Lower leg skin (tissue), 4 donors: ENCODE results near the gene RAPGEF3. TPM values are rescaled to one million over a fixed set of nuclear protein-coding genes. Genes with fewer than 3 reads are reported as not detected.

ENCODE experiments used
- DNase-seq, 2 donors: peaks; one replicate each; pipeline ENCODE4 v3.0.0-alpha.2; 2019; ENCODE audit warnings: low spot score in 2 of 2
- H3K4me3 ChIP-seq: fragments of 200-600 bp; sonication (generic); 2 replicates; pipeline ENCODE4 v1.5.1; 2017; ENCODE audit warnings: mild to moderate bottlenecking, low read depth; ENCODE audit not compliant: poor library complexity, severe bottlenecking
- POLR2A ChIP-seq, 2 donors: fragments of 450-650 bp; IDR thresholded peaks; one replicate each; pipeline ENCODE4 v1.6.1; 2016 to 2017; ENCODE audit warnings: antibody characterized with exemption in 2 of 2, mild to moderate bottlenecking in 1 of 2, moderate library complexity in 1 of 2
- WGBS, 2 donors: methylation state at CpG; one replicate each; pipeline ENCODE4 v1.1.5; 2018; 5-methylcytosine and 5-hydroxymethylcytosine counted together
- intact Hi-C: fragments of 100-400 bp; cut with DNase I; formaldehyde crosslinking; loops from one replicate; pipeline ENCODE4 v1.15.0; 2023; ENCODE audit warnings: low total_unique reads
- total RNA-seq, 4 donors: library from RNA; depleted of rRNA; stranded (reverse); fragments of >200 nt; gene quantifications; one replicate each; pipeline ENCODE4 v1.1.0, GENCODE V29; 2016
- TF ChIP-seq, protein P1 (sequence below), 3 donors: fragments of 450-650 bp; IDR thresholded peaks; one replicate each; pipeline ENCODE4 v1.5.1; 2016; ENCODE audit warnings: antibody characterized with exemption in 3 of 3, mild to moderate bottlenecking in 3 of 3, moderate library complexity in 2 of 3

RAPGEF3 gene
- total RNA-seq, 4 donors from 2014 or later, result 13.4 to 27.8 (median 18.9) TPM

- 88 to 89% methylated on average over 20 of the region's 20 CpGs for WGBS, 2 donors
- intact Hi-C loops, result loop anchor here (5.0 kb wide), 1 partner anchor 53 kb away; no protein-coding TSS in a partner anchor
- TF ChIP-seq, protein P1, sequence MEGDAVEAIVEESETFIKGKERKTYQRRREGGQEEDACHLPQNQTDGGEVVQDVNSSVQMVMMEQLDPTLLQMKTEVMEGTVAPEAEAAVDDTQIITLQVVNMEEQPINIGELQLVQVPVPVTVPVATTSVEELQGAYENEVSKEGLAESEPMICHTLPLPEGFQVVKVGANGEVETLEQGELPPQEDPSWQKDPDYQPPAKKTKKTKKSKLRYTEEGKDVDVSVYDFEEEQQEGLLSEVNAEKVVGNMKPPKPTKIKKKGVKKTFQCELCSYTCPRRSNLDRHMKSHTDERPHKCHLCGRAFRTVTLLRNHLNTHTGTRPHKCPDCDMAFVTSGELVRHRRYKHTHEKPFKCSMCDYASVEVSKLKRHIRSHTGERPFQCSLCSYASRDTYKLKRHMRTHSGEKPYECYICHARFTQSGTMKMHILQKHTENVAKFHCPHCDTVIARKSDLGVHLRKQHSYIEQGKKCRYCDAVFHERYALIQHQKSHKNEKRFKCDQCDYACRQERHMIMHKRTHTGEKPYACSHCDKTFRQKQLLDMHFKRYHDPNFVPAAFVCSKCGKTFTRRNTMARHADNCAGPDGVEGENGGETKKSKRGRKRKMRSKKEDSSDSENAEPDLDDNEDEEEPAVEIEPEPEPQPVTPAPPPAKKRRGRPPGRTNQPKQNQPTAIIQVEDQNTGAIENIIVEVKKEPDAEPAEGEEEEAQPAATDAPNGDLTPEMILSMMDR (IDR thresholded peaks at IDR 0.05), result no peak
- no peak for TF ChIP-seq POLR2A (IDR thresholded peaks at IDR 0.05)
- H3K4me3 ChIP-seq, result no peak overlapping the region
- no peak for DNase-seq
Measured at GRCh38 chr12:47783821-47784819, 25.4 kb upstream of the RAPGEF3 start.

DNA sequence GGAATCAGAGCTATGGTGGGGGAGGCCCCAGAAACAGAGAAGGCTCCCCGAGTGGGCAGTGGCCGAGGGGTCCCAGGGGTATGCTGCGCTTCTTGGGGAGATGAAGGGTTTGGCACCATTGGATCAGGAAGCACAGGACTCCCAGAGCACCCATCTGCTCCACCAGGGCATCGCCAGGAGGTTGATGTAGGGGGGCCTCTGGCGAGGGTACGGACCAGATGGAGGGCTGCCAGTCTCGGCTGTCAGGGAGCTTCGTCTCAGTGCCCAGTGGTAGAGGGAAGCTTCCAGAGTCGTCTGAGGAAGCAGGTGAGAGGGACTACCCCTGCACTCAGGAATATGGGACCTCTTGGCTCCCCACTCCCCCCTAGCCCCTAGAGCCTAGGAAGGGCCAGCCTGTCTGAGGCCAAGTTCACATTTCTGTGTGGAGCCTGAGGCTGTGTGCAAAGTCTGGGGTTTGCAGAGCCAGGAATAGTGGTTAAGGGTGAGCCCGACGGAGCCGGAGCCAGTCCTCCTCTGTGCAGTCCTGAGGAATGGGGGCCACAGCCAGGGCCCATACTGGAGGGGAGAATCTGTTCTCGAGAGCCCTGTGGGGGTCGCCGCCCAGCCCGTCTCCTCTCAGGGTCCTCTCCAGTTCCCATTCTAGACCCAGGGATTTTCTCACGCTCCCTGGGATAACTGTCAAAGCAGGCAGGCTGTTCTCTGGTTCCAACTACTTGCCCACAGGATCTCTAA lies 24.5 kb upstream of the RAPGEF3 start:
- DNase-seq, result no peak

DNA sequence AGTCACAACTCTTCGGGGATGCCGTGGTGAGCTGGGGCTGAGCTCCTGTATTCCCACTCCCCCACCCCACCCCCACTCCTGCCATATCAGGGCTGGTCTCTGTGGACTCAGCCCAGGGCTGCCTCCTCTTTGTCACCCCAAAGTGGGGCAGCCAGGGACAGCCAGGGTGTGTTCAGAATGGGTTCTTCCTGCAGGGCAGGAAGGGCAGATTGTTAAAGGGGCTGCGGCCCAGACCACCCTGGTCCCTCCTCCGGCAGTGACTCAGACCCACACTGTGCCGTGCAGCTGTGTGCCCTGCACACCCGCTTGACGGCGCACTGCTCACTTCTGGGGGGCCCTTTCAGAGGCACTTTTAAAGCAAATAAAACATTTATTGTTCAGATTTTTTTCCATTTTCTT lies 23.7 kb upstream of the RAPGEF3 start:
- 38 to 44% methylated on average over 8 of the region's 8 CpGs for WGBS, 2 donors
- TF ChIP-seq, protein P1 (IDR thresholded peaks at IDR 0.05), result no peak
- TF ChIP-seq POLR2A (IDR thresholded peaks at IDR 0.05), result no peak
- no peak overlapping the region for H3K4me3 ChIP-seq
- no peak for DNase-seq
- intact Hi-C loops, result loop anchor here (5.0 kb wide), 1 partner anchor 55 kb away; no protein-coding TSS in a partner anchor

More for the DNA sequence above, 24.5 kb upstream of the RAPGEF3 start:
- 48 to 57% methylated on average over 17 of the region's 17 CpGs for WGBS, 2 donors
- no peak for TF ChIP-seq POLR2A (IDR thresholded peaks at IDR 0.05)
- TF ChIP-seq, protein P1 (IDR thresholded peaks at IDR 0.05), result no peak
- intact Hi-C loops, result loop anchor here (5.0 kb wide), 1 partner anchor 54 kb away; no protein-coding TSS in a partner anchor
- no peak overlapping the region for H3K4me3 ChIP-seq

- intact Hi-C loops, result loop anchor here (5.0 kb wide), 1 partner anchor 56 kb away; no protein-coding TSS in a partner anchor
- WGBS, 2 donors, result 48 to 54% methylated on average over 12 to 13 of the region's 13 CpGs
- peak in 1 of 2 donors; percentile 72 for DNase-seq
- no peak overlapping the region for H3K4me3 ChIP-seq
- TF ChIP-seq, protein P1 (IDR thresholded peaks at IDR 0.05), result no peak
- TF ChIP-seq POLR2A (IDR thresholded peaks at IDR 0.05), result no peak
Measured at GRCh38 chr12:47781479-47782371, 23.0 kb upstream of the RAPGEF3 start.
